HEK293 (cell line): ENCODE measurements around the gene RSKR.

Source experiments
- AEBP2 ChIP-seq: fragments of 450-650 bp; formaldehyde crosslinking; IDR thresholded peaks from 2 replicates; pipeline ENCODE4 v1.5.1; 2016; ENCODE audit warnings: missing biosample characterization, missing genetic modification characterization, borderline replicate concordance
- EGR2 ChIP-seq: fragments of 450-650 bp; formaldehyde crosslinking; IDR thresholded peaks from 2 replicates; pipeline ENCODE4 v1.5.1; 2016; ENCODE audit warnings: low read depth, missing biosample characterization, missing genetic modification characterization
- FEZF1 ChIP-seq: fragments of 450-650 bp; formaldehyde crosslinking; IDR thresholded peaks from 2 replicates; pipeline ENCODE4 v1.5.1; 2016; ENCODE audit warnings: missing biosample characterization, missing genetic modification characterization
- GLIS2 ChIP-seq: fragments of 450-650 bp; formaldehyde crosslinking; IDR thresholded peaks from 2 replicates; pipeline ENCODE4 v1.5.1; 2016; ENCODE audit warnings: missing biosample characterization, missing genetic modification characterization
- IKZF3 ChIP-seq: fragments of 450-650 bp; IDR thresholded peaks from 2 replicates; pipeline ENCODE4 v1.5.0; 2018; ENCODE audit warnings: missing biosample characterization, mild to moderate bottlenecking, missing genetic modification characterization, moderate library complexity
- KLF17 ChIP-seq: fragments of 450-650 bp; formaldehyde crosslinking; IDR thresholded peaks from 2 replicates; pipeline ENCODE4 v1.5.1; 2016; ENCODE audit warnings: missing biosample characterization, missing genetic modification characterization
- SCRT1 ChIP-seq: fragments of 450-650 bp; formaldehyde crosslinking; IDR thresholded peaks from 2 replicates; pipeline ENCODE4 v1.5.1; 2016; ENCODE audit warnings: missing biosample characterization, missing genetic modification characterization, borderline replicate concordance
- SP2 ChIP-seq: fragments of 450-650 bp; formaldehyde crosslinking; IDR thresholded peaks from 2 replicates; pipeline ENCODE4 v1.5.1; 2016; ENCODE audit warnings: missing biosample characterization, missing genetic modification characterization
- YY2 ChIP-seq: fragments of 450-650 bp; formaldehyde crosslinking; IDR thresholded peaks from 2 replicates; pipeline ENCODE4 v1.5.1; 2016; ENCODE audit warnings: missing biosample characterization, missing genetic modification characterization
- ZBTB11 ChIP-seq: fragments of 450-650 bp; formaldehyde crosslinking; conservative IDR thresholded peaks from 2 replicates; pipeline ENCODE4 v1.5.1; 2016; ENCODE audit warnings: low read depth, missing biosample characterization, missing genetic modification characterization
- ZBTB48 ChIP-seq: fragments of 450-650 bp; formaldehyde crosslinking; IDR thresholded peaks from 2 replicates; pipeline ENCODE4 v1.5.1; 2016; ENCODE audit warnings: missing biosample characterization, missing genetic modification characterization
- ZNF148 ChIP-seq: fragments of 450-650 bp; formaldehyde crosslinking; IDR thresholded peaks from 2 replicates; pipeline ENCODE4 v1.5.0; 2017; ENCODE audit warnings: missing biosample characterization, missing genetic modification characterization, borderline replicate concordance
- ZNF391 ChIP-seq: fragments of 450-650 bp; formaldehyde crosslinking; IDR thresholded peaks from 2 replicates; pipeline ENCODE4 v1.5.1; 2016; ENCODE audit warnings: low read depth, missing biosample characterization, missing genetic modification characterization, borderline replicate concordance
- ZNF433 ChIP-seq: fragments of 450-650 bp; formaldehyde crosslinking; IDR thresholded peaks from 2 replicates; pipeline ENCODE4 v1.5.1; 2016; ENCODE audit warnings: missing biosample characterization, missing genetic modification characterization, low read depth
- ZNF518A ChIP-seq: fragments of 450-650 bp; formaldehyde crosslinking; conservative IDR thresholded peaks from 2 replicates; pipeline ENCODE4 v1.5.1; 2016; ENCODE audit warnings: low read depth, missing biosample characterization, missing genetic modification characterization
- ZNF600 ChIP-seq: fragments of 450-650 bp; formaldehyde crosslinking; IDR thresholded peaks from 2 replicates; pipeline ENCODE4 v1.5.1; 2016; ENCODE audit warnings: missing biosample characterization, missing genetic modification characterization
- ZNF645 ChIP-seq: fragments of 450-650 bp; formaldehyde crosslinking; IDR thresholded peaks from 2 replicates; pipeline ENCODE4; 2016; ENCODE audit warnings: missing biosample characterization, missing genetic modification characterization
- ZNF660 ChIP-seq: fragments of 450-650 bp; IDR thresholded peaks from 2 replicates; pipeline ENCODE4 v1.5.1; 2018; ENCODE audit warnings: missing biosample characterization, mild to moderate bottlenecking, missing genetic modification characterization
- ZNF704 ChIP-seq: fragments of 450-650 bp; formaldehyde crosslinking; IDR thresholded peaks from 2 replicates; pipeline ENCODE4 v1.5.1; 2016; ENCODE audit warnings: missing biosample characterization, missing genetic modification characterization
- ZSCAN30 ChIP-seq: fragments of 450-650 bp; IDR thresholded peaks from 2 replicates; pipeline ENCODE4 v1.5.1; 2018; ENCODE audit warnings: missing biosample characterization, mild to moderate bottlenecking, missing genetic modification characterization, moderate library complexity

The RSKR gene

GRCh38 chr17:28571361-28572122 is 42.4 kb downstream of the RSKR start, which contains the start of gene PIGS (continued):
- no peak for TF ChIP-seq ZNF645 (tag by site-specific recombination)
- TF ChIP-seq ZBTB48 (tag by site-specific recombination): peak; percentile 98
- no peak for TF ChIP-seq FEZF1
- TF ChIP-seq ZNF600: peak; percentile 74
- TF ChIP-seq ZNF148 (tag by site-specific recombination): no peak
- no peak for TF ChIP-seq SCRT1
- 0 out of 2 replicates have a peak, but pooled peaks have one; percentile 10 for TF ChIP-seq EGR2 (tag by site-specific recombination)
- peak; percentile 78 for TF ChIP-seq IKZF3 (tag by site-specific recombination)
- TF ChIP-seq GLIS2 (tag by site-specific recombination): peak; percentile 99
- TF ChIP-seq ZSCAN30: peak; percentile 50
- TF ChIP-seq YY2: peak; percentile 90
- TF ChIP-seq KLF17: 0 out of 2 replicates have a peak, but pooled peaks have one; percentile 5
- TF ChIP-seq ZNF391 (tag by site-specific recombination): no peak
- TF ChIP-seq AEBP2 (tag by site-specific recombination): no peak
- peak; percentile 99 for TF ChIP-seq SP2 (tag by site-specific recombination)
- peak; percentile 54; the same call in 1 of the 2 replicates for TF ChIP-seq ZNF660 (tag by site-specific recombination)
- no peak for TF ChIP-seq ZNF433 (tag by site-specific recombination)
- peak; percentile 96 for TF ChIP-seq ZBTB11
- TF ChIP-seq ZNF704 (tag by site-specific recombination): no peak
- TF ChIP-seq ZNF518A: no peak
